Adrenal gland (tissue), 12 donors: Measurements from ENCODE around the gene OR10G6. TPM values are rescaled to one million over a fixed set of nuclear protein-coding genes. Genes with fewer than 3 reads are reported as not detected.

Source experiments
- DNase-seq, 7 donors: peaks; one replicate each; pipeline ENCODE4 v3.0.0-alpha.2; 2019 to 2020
- H3K27ac ChIP-seq, 5 donors: fragments of 200-600 bp; sonication (generic) in 4 of 5; 1 replicate in 3 of 5; 2 replicates in 2 of 5; pipeline versions ENCODE4 v1.5.1 to v1.8.0; 2016 to 2020; ENCODE audit warnings: mild to moderate bottlenecking in 1 of 5
- H3K27me3 ChIP-seq: fragments of 200-600 bp; 2 replicates; pipeline ENCODE4 v1.8.0; 2021
- H3K36me3 ChIP-seq, 2 donors: fragments of 200-600 bp; replicated peaks in 1 of 2; 1 replicate in 1 of 2; 2 replicates in 1 of 2; pipeline versions ENCODE4 v1.5.1 to v1.8.0; 2018 to 2022
- H3K4me1 ChIP-seq, 2 donors: fragments of 200-600 bp; replicated peaks in 1 of 2; 1 replicate in 1 of 2; 2 replicates in 1 of 2; pipeline versions ENCODE4 v1.5.1 to v1.8.0; 2018 to 2021
- H3K4me3 ChIP-seq, 4 donors: fragments of 200-600 bp; sonication (generic) in 3 of 4; one replicate each; pipeline ENCODE4 v1.5.1; 2016 to 2018
- H3K9me3 ChIP-seq, 3 donors: fragments of 200-600 bp; sonication (generic) in 1 of 3; replicated peaks in 1 of 3; 1 replicate in 2 of 3; 2 replicates in 1 of 3; pipeline versions ENCODE4 v1.5.1 to v1.8.0; 2016 to 2021
- POLR2A ChIP-seq, 2 donors: fragments of 450-650 bp; IDR thresholded peaks; one replicate each; pipeline ENCODE4 v1.6.1; 2017; ENCODE audit warnings: antibody characterized with exemption in 2 of 2, mild to moderate bottlenecking in 2 of 2, moderate library complexity in 1 of 2
- WGBS, 4 donors: extraction: QIAGEN DNeasy Blood & Tissue Kit in 2 of 4; methylation state at CpG; one replicate each; pipeline versions ENCODE4 v1.1.5 to v1.1.7; 2013 to 2017; 5-methylcytosine and 5-hydroxymethylcytosine counted together
- intact Hi-C, 2 donors: fragments of 100-400 bp; cut with DNase I; formaldehyde crosslinking; loops; one replicate each; pipeline versions ENCODE4 v1.14.1 to v1.15.0; 2022 to 2023
- polyA plus RNA-seq, 3 donors: library from polyadenylated mRNA; stranded (reverse); fragments of 200-250 nt in 2 of 3; fragments of 350-450 nt in 1 of 3; fragmentation: Illumina TruSeq in 1 of 3; extraction: RNeasy Lipid Tissue Mini Kit (QIAGEN cat#74804) in 1 of 3; gene quantifications; one replicate each; pipeline ENCODE4 v1.2.3, GENCODE V29; 2013 to 2014
- total RNA-seq, 9 donors: library from RNA; depleted of rRNA in 4 of 9; stranded (reverse); fragments of >200 nt in 4 of 9; fragments of 120-200 nt in 1 of 9; fragmentation: NEBNext Ultra II Directional in 1 of 9; extraction: Animal tissue kit (Norgen Biotek cat#: 25700) in 1 of 9; gene quantifications; one replicate each; pipeline versions ENCODE4 v1.1.0 to v1.2.4, GENCODE V29; 2013 to 2023
- TF ChIP-seq, protein P1 (sequence below), 6 experiments: fragments of 450-650 bp in 4 of 6; fragments of 200-600 bp in 2 of 6; sonication (generic) in 1 of 6; IDR thresholded peaks; 1 replicate in 5 of 6; 2 replicates in 1 of 6; pipeline versions ENCODE4 v1.5.1 to v1.8.0; 2016 to 2021; ENCODE audit warnings: antibody characterized with exemption in 6 of 6, mild to moderate bottlenecking in 2 of 6, moderate library complexity in 1 of 6
- donor health status: healthy with polysubstance abuse.
- donor health status: Bipolar disorder and iron deficiency.
- donor health status: DM: yes; HTN: yes; CAD: no.
- donor health status: DM: no; HTN: no; CAD: no.
- donor health status: DM: no; HTN: no; CAD: no.
- donor health status: DM: yes; HTN: yes; CAD: no.

Gene OR10G6
- total and polyA plus RNA-seq, 12 donors, result not detected

DNA sequence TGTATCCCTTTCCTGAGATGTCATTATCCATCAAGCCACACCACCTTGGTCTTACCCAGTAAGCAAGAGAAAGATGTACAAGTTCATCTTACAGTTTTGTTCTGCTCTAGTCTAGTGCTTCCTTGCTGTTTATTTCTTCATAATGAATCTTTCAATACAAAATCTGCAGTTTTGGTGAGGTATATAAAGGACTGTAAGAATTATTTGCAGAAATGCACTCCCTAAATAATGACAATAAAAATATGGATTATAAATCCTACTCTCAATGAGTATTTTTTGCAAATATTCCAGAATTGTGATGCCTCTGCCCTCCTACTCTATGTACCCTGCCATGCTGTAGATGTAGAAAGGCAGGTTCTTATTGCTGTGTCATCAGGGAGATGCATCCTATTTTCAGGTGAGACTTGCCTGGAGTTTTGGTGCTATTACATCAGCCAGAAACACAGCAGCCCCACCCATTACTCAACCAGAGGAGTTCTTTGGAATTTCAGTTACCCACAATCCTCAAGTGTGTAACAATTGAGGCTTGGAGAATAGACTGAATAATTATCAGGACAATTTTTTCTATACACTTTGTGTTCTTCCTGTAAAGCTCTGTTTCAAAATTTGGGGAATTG lies 17.1 kb downstream of the OR10G6 start, which contains the start of gene OR10S1:
OR10S1 (minus strand) TSS at position 51 of the 617 bp plus-strand sequence. CDS start 117 bp downstream, outside the sequence.
- H3K4me1 ChIP-seq, result no peaks in the 10 kb centered on the region
- no peak for DNase-seq
- H3K27ac ChIP-seq, result no peak within 1 kb of the TSS
- H3K36me3 ChIP-seq, result no peaks in the 10 kb centered on the region
- H3K9me3 ChIP-seq, result peaks cover 0 to 7% (median 0%) of the 10 kb centered on the region in 3 donors
- TF ChIP-seq, protein P1, sequence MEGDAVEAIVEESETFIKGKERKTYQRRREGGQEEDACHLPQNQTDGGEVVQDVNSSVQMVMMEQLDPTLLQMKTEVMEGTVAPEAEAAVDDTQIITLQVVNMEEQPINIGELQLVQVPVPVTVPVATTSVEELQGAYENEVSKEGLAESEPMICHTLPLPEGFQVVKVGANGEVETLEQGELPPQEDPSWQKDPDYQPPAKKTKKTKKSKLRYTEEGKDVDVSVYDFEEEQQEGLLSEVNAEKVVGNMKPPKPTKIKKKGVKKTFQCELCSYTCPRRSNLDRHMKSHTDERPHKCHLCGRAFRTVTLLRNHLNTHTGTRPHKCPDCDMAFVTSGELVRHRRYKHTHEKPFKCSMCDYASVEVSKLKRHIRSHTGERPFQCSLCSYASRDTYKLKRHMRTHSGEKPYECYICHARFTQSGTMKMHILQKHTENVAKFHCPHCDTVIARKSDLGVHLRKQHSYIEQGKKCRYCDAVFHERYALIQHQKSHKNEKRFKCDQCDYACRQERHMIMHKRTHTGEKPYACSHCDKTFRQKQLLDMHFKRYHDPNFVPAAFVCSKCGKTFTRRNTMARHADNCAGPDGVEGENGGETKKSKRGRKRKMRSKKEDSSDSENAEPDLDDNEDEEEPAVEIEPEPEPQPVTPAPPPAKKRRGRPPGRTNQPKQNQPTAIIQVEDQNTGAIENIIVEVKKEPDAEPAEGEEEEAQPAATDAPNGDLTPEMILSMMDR (IDR thresholded peaks at IDR 0.05), result no peak
- no peak for TF ChIP-seq POLR2A (IDR thresholded peaks at IDR 0.05)
- intact Hi-C loops, result no loop called here
- H3K4me3 ChIP-seq, result no peak within 1 kb of the TSS
- no peaks in the 10 kb centered on the region for H3K27me3 ChIP-seq

- Histone ChIP-seq H3K27me3 (no peaks in the 10 kb centered on the region), H3K9me3 (peaks cover 0 to 7% (median 0%) of the 10 kb centered on the region in 3 donors), H3K36me3 (no peaks in the 10 kb centered on the region), H3K4me1 (no peaks in the 10 kb centered on the region), H3K27ac (no peak overlapping the region), H3K4me3 (no peak overlapping the region)
- intact Hi-C loops, result no loop called here
- TF ChIP-seq POLR2A (IDR thresholded peaks at IDR 0.05), result no peak
- TF ChIP-seq, protein P1 (IDR thresholded peaks at IDR 0.05), result no peak
- no peak for DNase-seq
- 82 to 88% (median 86%) methylated on average over 18 of the region's 18 CpGs for WGBS, 4 donors
These were observed 18.0 kb downstream of the OR10G6 start for GRCh38 chr11:123976770-123977560.

DNA sequence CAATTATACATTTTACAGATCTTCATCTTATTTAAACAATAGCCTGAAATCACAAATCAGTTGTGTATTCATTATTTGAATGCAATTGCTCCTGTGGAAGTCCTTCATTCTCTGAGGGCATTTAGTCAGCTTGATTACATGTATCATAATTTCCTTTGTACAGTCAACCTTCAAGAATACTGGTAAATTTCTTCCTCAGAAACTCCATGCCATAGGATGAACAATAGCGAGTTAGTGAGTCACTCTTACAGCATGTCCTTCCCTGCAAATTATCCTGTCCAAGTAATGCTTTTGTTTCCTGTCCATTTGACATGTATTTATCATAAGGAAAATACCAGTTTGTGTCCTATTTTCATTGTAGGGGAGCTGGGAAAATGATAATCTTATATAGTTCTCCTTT lies 21.1 kb downstream of the OR10G6 start:
- DNase-seq, result no peak
- 48 to 64% (median 59%) methylated on average over 1 of the region's 1 CpG for WGBS, 4 donors
- Histone ChIP-seq H3K36me3 (no peaks in the 10 kb centered on the region), H3K9me3 (peaks cover 0 to 7% (median 0%) of the 10 kb centered on the region in 3 donors), H3K27ac (no peak overlapping the region), H3K4me1 (no peaks in the 10 kb centered on the region), H3K4me3 (no peak overlapping the region), H3K27me3 (no peaks in the 10 kb centered on the region)
- intact Hi-C loops, result no loop called here
- TF ChIP-seq POLR2A (IDR thresholded peaks at IDR 0.05), result no peak
- TF ChIP-seq, protein P1 (IDR thresholded peaks at IDR 0.05), result no peak

DNA sequence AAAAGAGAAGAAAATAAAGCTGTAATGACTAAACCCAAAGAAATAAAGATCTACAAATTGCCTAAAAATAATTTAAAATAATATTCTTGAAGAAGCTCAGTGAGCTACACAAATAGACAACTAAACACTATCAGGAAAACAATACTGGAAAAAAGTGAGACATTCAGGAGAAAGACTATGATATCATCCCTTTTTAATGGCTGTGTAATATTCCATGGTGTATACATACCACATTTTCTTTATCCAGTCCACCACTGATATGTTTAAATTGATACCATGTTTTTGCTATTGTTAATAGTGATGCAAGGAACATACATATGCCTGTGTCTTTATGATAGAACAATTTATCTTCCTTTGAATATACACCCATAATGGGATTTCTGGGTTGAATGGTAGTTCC lies 38.2 kb downstream of the OR10G6 start:
- no peak for DNase-seq
- intact Hi-C loops, result no loop called here

More for the DNA sequence above, 38.2 kb downstream of the OR10G6 start:
- Histone ChIP-seq H3K27me3 (no peaks in the 10 kb centered on the region), H3K36me3 (no peaks in the 10 kb centered on the region), H3K4me1 (no peaks in the 10 kb centered on the region), H3K27ac (no peak overlapping the region), H3K9me3 (no peaks in the 10 kb centered on the region), H3K4me3 (no peak overlapping the region)
- TF ChIP-seq, protein P1 (IDR thresholded peaks at IDR 0.05), result no peak
- TF ChIP-seq POLR2A (IDR thresholded peaks at IDR 0.05), result no peak
